NCI-H2107 (cell line): Measurements from ENCODE around the gene ZNF561.

ENCODE experiments used
- DNase-seq: peaks from one replicate; lab custom pipeline; 2025; lab: John Stamatoyannopoulos, UW

ZNF561 gene

DNA sequence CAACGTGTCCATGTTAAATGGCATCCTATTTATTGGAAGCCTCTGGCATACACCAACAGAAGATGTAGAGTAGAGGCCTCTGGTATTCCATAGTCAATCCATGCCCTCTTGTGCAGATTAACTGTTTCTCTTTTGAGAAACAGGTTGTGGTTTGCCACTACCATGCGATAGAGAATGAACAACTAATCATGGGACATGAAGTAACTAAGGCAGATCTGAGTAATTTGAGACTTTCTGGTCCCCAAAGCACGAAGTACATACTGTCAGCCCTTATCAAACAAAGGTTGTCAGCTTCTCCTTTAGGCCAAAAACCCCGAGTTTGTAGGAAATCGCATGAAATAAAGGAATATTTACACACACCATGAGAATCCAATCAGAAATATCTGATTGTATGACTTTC lies 40.3 kb downstream of the ZNF561 start:
- DNase-seq = no peak

- no peak for DNase-seq
Observed at GRCh38 chr19:9570255-9570654, 50.8 kb downstream of the ZNF561 start.

DNA sequence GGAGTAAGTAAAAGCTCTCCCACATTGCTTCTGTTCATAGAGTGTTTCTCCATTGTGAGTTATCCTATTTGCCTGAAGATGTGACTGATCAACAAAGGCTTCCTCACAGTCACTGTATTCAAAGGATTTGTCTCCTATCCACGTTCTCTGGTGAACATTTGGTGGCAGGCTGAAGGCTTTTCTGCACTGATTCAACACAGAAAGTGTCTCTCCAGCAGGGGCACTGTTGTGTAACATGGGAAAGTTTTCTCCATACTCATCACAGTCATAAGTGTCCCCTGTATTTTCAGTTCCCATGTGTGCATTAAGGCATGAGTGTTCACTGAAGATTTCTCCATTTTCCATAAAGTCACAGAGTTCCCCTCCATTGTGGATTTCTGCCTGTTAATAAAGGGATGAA lies 54.3 kb downstream of the ZNF561 start:
- DNase-seq = no peak

GRCh38 chr19:9565900-9566705 lies 54.9 kb downstream of the ZNF561 start:
- DNase-seq = no peak
